HUES6 (cell line): ENCODE measurements around the gene PDCD6IP.

Experiments
- H3K27ac ChIP-seq: 2 replicates; pipeline ENCODE4 v1.7.0; 2013; ENCODE audit warnings: low read depth, mild to moderate bottlenecking, low read length, inconsistent platforms
- H3K27me3 ChIP-seq: 2 replicates; pipeline ENCODE4 v1.6.1; 2013; ENCODE audit warnings: low read length; ENCODE audit not compliant: control insufficient read depth, insufficient read depth
- H3K36me3 ChIP-seq: 2 replicates; pipeline ENCODE4 v1.6.1; 2013; ENCODE audit warnings: low read length; ENCODE audit not compliant: control insufficient read depth, insufficient read depth
- H3K4me1 ChIP-seq: 2 replicates; pipeline ENCODE4 v1.6.1; 2013; ENCODE audit warnings: low read length; ENCODE audit not compliant: control insufficient read depth, insufficient read depth
- H3K4me3 ChIP-seq: 2 replicates; pipeline ENCODE4 v1.5.1; 2013; ENCODE audit warnings: low read depth, low read length
- H3K9ac ChIP-seq: one replicate; pipeline ENCODE4 v1.6.1; 2013; ENCODE audit warnings: mild to moderate bottlenecking, low read length
- H3K9me3 ChIP-seq: 2 replicates; pipeline ENCODE4 v1.6.1; 2013; ENCODE audit warnings: low read depth, low read length; ENCODE audit not compliant: control insufficient read depth, insufficient read depth

The PDCD6IP gene

DNA sequence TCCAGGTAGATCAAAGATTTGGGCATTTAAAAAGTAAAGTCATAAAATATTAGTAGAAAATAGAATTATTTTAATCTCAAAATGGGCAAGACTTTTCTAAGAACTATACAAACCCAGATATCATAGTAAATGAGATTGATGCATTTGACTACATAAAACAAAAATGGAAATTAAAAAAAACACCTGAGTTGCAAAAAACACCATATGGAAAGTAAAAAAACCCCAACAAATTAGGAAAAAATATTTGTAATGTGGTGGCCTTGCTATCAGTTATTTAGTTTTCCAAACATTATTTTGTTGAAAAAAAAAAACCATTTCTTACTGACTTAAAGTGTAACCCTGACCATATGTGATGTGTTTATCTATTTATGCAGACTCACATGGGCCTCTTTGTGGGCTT lies 97.2 kb downstream of the PDCD6IP start:
- Histone ChIP-seq H3K27me3 (no peaks in the 10 kb centered on the region), H3K9ac (no peak overlapping the region), H3K36me3 (no peaks in the 10 kb centered on the region), H3K9me3 (no peaks in the 10 kb centered on the region), H3K4me3 (no peak overlapping the region), H3K4me1 (no peaks in the 10 kb centered on the region), H3K27ac (no peak overlapping the region)

DNA sequence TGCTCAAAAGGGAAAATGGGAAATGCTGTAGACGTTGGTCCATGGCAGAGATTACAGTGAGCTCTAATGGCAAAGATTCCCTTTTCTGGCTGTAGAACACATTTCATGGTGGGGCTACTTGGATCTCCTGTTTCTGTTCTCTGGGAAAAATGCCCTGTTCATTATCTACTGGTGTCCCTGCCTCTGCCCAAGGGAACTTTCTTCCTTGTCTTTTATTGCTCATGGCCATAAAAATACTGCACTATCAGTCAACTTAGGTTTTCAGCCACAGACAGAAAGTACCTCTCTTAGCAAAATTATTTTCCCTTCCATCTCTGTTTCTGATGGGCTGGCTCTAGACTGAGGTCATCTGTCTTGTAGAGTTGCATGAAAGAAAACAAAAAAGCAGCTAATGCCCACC lies 98.9 kb downstream of the PDCD6IP start:
- no peaks in the 10 kb centered on the region for H3K27me3 ChIP-seq
- no peak overlapping the region for H3K9ac ChIP-seq
- H3K27ac ChIP-seq: no peak overlapping the region
- H3K4me1 ChIP-seq: no peaks in the 10 kb centered on the region
- H3K36me3 ChIP-seq: no peaks in the 10 kb centered on the region
- no peaks in the 10 kb centered on the region for H3K9me3 ChIP-seq
- H3K4me3 ChIP-seq: no peak overlapping the region

- no peaks in the 10 kb centered on the region for H3K27me3 ChIP-seq
- H3K4me3 ChIP-seq: no peak overlapping the region
- H3K36me3 ChIP-seq: no peaks in the 10 kb centered on the region
- no peak overlapping the region for H3K9ac ChIP-seq
- H3K27ac ChIP-seq: no peak overlapping the region
- no peaks in the 10 kb centered on the region for H3K4me1 ChIP-seq
- no peaks in the 10 kb centered on the region for H3K9me3 ChIP-seq
These were observed 100.5 kb downstream of the PDCD6IP start for GRCh38 chr3:33898901-33899300.

DNA sequence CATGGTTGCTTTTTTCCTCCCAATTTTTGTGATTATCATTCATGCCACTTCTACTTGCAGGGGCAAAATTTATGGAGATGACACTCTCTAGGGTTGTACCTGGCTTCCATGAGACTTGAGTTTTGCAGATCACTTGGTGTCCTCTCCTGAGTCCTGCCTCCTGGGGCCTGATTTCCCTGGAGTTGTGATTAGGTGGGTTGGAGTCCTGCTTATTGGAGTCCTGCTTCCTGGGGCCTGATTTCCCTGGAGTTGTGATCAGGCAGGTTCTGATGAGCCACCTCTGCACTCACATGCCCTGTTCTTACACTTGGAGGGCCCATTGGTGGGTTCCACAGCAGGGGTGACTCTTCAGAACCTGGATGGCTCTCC lies 102.0 kb downstream of the PDCD6IP start:
- Histone ChIP-seq H3K27me3 (no peaks in the 10 kb centered on the region), H3K36me3 (no peaks in the 10 kb centered on the region), H3K9ac (no peak overlapping the region), H3K4me3 (no peak overlapping the region), H3K9me3 (no peaks in the 10 kb centered on the region), H3K4me1 (no peaks in the 10 kb centered on the region), H3K27ac (no peak overlapping the region)

DNA sequence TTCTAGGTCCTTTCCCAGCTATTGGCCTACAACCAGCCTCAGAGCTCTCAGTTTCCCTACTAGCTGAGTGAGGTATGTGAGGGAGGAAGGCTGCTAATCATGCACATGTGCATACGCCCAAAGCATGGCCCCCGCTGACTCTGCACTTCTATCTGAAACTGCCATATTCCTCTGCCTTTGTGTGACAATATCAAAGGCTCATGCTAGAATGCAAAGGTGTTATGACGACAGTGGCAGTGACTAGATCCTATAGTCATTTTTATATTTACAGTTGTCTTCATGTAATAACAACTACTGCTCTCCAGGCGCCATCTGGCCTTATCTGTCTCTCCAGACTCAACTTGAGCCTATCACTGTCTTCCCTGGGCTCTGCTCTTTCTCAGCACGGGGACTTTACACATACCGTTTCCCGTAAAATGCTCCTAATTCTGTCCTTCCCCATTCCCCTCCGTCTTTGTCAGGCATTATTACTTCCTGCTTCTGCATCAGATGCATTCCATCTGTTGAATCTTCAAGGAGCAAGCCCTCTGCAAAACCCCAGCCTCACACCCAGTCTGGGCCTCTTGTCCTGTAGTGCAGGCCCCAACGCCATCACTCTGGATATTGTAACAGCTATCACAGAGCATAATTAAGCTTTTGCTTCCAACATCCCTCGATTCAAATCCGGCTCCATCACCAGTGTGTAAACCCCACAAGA lies 102.5 kb downstream of the PDCD6IP start:
- no peak overlapping the region for H3K4me3 ChIP-seq

DNA sequence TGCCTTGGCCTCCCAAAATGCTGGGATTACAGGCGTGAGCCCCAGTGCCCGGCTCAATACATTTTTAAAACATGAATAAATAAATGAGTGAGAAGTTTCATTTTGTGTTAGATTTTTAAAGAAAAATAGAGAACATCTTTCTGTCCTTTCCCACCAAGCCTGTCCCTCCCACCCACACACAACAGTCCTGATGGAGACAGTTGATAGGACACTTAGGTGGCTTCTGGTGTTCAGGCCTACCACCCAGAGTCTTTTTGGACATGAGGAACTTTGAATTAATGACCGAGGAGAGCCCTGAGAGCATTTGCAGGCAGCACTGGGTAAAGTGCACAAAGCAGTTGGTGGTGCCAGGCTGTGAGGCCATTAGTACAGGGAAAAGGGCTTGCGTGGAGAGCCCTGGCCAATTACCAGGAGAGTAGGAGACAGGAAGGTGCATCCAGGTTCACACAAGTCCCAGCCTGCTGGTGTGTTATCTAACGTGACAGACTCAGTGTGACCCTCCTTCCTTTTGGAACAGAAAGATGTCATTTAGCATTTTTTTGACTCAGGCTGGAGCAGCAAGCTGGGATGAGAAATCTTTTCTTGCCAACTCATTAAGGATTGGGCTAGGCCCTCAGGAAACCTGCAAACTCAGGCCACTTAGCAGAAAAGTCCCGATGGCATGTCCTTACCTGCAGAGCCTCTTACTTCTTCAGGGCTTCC lies 103.6 kb downstream of the PDCD6IP start:
- no peaks in the 10 kb centered on the region for H3K4me1 ChIP-seq
- no peak overlapping the region for H3K4me3 ChIP-seq
- no peak overlapping the region for H3K9ac ChIP-seq
- no peaks in the 10 kb centered on the region for H3K36me3 ChIP-seq
- no peak overlapping the region for H3K27ac ChIP-seq
- H3K27me3 ChIP-seq: no peaks in the 10 kb centered on the region
- H3K9me3 ChIP-seq: no peaks in the 10 kb centered on the region

More for the DNA sequence above, 102.5 kb downstream of the PDCD6IP start:
- Histone ChIP-seq H3K9ac (no peak overlapping the region), H3K27ac (no peak overlapping the region), H3K27me3 (no peaks in the 10 kb centered on the region), H3K4me1 (no peaks in the 10 kb centered on the region), H3K36me3 (no peaks in the 10 kb centered on the region), H3K9me3 (no peaks in the 10 kb centered on the region)

DNA sequence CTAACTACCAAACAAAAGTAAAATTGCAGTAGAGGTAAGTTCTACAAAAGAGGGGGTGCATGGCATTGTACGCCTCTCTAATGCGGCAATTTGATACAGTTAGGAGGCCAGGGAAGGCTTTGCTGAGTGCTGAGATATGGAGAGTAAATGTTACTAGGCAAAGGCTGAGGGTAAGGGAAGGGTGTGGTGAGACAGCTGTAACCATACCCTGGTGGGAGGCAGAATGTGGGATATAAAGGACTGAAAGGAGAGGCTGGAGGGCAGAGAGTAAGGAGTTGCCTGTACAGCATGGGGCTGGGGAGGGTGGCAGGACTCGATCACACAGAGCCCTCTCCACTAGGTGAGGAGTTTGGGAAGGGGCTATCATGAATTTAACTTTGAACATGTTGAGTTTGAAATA lies 106.3 kb downstream of the PDCD6IP start:
- Histone ChIP-seq H3K4me1 (no peaks in the 10 kb centered on the region), H3K27me3 (no peaks in the 10 kb centered on the region), H3K4me3 (no peak overlapping the region), H3K27ac (no peak overlapping the region), H3K36me3 (no peaks in the 10 kb centered on the region), H3K9me3 (no peaks in the 10 kb centered on the region), H3K9ac (no peak overlapping the region)

- Histone ChIP-seq H3K27ac (no peak overlapping the region), H3K9me3 (no peaks in the 10 kb centered on the region), H3K4me1 (no peaks in the 10 kb centered on the region), H3K4me3 (no peak overlapping the region), H3K27me3 (no peaks in the 10 kb centered on the region), H3K9ac (no peak overlapping the region), H3K36me3 (no peaks in the 10 kb centered on the region)
These were observed 109.9 kb downstream of the PDCD6IP start for GRCh38 chr3:33908250-33908851.

DNA sequence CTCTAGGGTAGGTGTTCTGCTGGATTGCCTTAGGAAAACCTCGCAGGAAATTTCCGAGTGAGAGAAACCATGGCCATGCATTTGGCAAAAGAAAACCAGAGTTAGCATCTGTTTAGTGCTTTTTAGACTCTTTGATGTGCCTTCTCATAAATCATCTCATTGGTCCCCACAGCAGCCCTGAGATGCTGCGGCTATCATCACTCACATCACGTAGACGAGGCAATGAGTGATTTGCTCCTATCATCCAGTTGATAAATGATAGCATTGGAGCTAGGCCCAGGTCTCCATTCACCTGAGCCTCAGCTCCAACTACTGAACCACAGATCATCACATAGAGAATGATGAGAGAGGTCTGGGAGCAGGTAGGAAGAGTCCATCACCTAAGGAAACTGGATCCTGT lies 111.1 kb downstream of the PDCD6IP start:
- Histone ChIP-seq H3K9ac (no peak overlapping the region), H3K27me3 (no peaks in the 10 kb centered on the region), H3K27ac (no peak overlapping the region), H3K36me3 (no peaks in the 10 kb centered on the region), H3K4me1 (no peaks in the 10 kb centered on the region), H3K4me3 (no peak overlapping the region), H3K9me3 (no peaks in the 10 kb centered on the region)

DNA sequence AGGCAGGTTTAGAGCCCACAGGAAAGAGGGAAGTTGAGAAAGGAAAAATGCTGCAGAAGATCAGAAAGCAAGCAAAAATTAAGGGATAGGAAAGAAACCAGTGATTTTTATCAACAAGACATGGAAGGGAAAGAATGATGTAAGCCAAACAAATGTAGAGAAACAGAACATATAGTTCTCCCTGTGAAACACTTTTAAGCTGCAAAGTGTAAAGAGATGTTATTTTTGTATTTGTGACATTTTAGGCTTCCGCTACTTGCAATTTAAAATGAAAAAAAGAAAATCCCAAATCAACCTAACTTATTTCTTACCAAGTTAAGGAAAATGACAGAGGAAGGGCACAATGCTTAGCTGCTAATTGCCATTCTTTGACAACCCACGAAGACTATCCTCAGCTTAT lies 111.6 kb downstream of the PDCD6IP start:
- H3K9me3 ChIP-seq: no peaks in the 10 kb centered on the region
- H3K4me1 ChIP-seq: no peaks in the 10 kb centered on the region; the same call in 1 of the 2 replicates
- H3K27ac ChIP-seq: no peak overlapping the region

GRCh38 chr3:33911525-33912322 lies 113.3 kb downstream of the PDCD6IP start:
- no peaks in the 10 kb centered on the region for H3K36me3 ChIP-seq
- H3K9me3 ChIP-seq: no peaks in the 10 kb centered on the region
- no peak overlapping the region for H3K27ac ChIP-seq
- H3K4me1 ChIP-seq: no peaks in the 10 kb centered on the region; the same call in 1 of the 2 replicates
- no peak overlapping the region for H3K9ac ChIP-seq
- no peak overlapping the region for H3K4me3 ChIP-seq
- no peaks in the 10 kb centered on the region for H3K27me3 ChIP-seq

More for the DNA sequence above, 111.6 kb downstream of the PDCD6IP start:
- Histone ChIP-seq H3K27me3 (no peaks in the 10 kb centered on the region), H3K4me3 (no peak overlapping the region), H3K9ac (no peak overlapping the region), H3K36me3 (no peaks in the 10 kb centered on the region)
